Osteoblast (primary cell): ENCODE data around the gene TCF4. TPM values are rescaled to one million over a fixed set of nuclear protein-coding genes. Genes with fewer than 3 reads are reported as not detected.

Experiments used
- DNase-seq: peaks from one replicate; pipeline ENCODE4 v3.0.0; 2011; ENCODE audit warnings: low spot score, mixed read lengths; ENCODE audit not compliant: insufficient read length; ENCODE audit errors: missing footprints
- H2AFZ ChIP-seq: 2 replicates; pipeline ENCODE4 v1.6.0; 2011; ENCODE audit warnings: mild to moderate bottlenecking, low read length
- H3K27ac ChIP-seq: 2 replicates; pipeline ENCODE4 v1.5.1; 2011; ENCODE audit warnings: mild to moderate bottlenecking, low read depth, low read length, moderate library complexity
- H3K27me3 ChIP-seq: 2 replicates; pipeline ENCODE4 v1.6.0; 2012; ENCODE audit warnings: mild to moderate bottlenecking, control low read depth, inconsistent platforms, low read length, moderate library complexity; ENCODE audit not compliant: insufficient read depth
- H3K36me3 ChIP-seq: 2 replicates; pipeline ENCODE4 v1.5.1; 2011; ENCODE audit warnings: mild to moderate bottlenecking, low read length, control low read depth, moderate library complexity; ENCODE audit not compliant: insufficient read depth
- H3K4me1 ChIP-seq: 2 replicates; pipeline ENCODE4 v1.5.1; 2011; ENCODE audit warnings: mild to moderate bottlenecking, low read length, control low read depth, moderate library complexity; ENCODE audit not compliant: insufficient read depth
- H3K4me2 ChIP-seq: 2 replicates; pipeline ENCODE4 v1.6.0; 2011; ENCODE audit warnings: mild to moderate bottlenecking, low read length; ENCODE audit not compliant: insufficient read depth
- H3K4me3 ChIP-seq: fragments of 200-600 bp; sonication (generic); 3 replicates; pipeline ENCODE4 v1.5.1; 2012; ENCODE audit warnings: mild to moderate bottlenecking, low read length, inconsistent platforms; ENCODE audit not compliant: insufficient read depth
- H3K79me2 ChIP-seq: 2 replicates; pipeline ENCODE4 v1.6.0; 2012; ENCODE audit warnings: mild to moderate bottlenecking, low read length, control low read depth, inconsistent platforms; ENCODE audit not compliant: insufficient read depth
- H3K9me3 ChIP-seq: 2 replicates; pipeline ENCODE4 v1.5.1; 2011; ENCODE audit warnings: low read depth, low read length, control low read depth
- H4K20me1 ChIP-seq: 2 replicates; pipeline ENCODE4 v1.6.0; 2012; ENCODE audit warnings: mild to moderate bottlenecking, low read length, control low read depth; ENCODE audit not compliant: insufficient read depth
- total RNA-seq: library from RNA; depleted of rRNA; stranded (reverse); fragments of >200 nt; gene quantifications from 2 replicates; pipeline ENCODE4 v1.2.3, GENCODE V29; 2012
- TF ChIP-seq, protein P1 (sequence below): IDR thresholded peaks from 2 replicates; pipeline ENCODE4 v1.5.1; 2011; ENCODE audit warnings: mild to moderate bottlenecking, low read depth, low read length, moderate library complexity; ENCODE audit errors: extremely low read depth

The TCF4 gene
- total RNA-seq, 1 donor: 87.2 TPM

DNA sequence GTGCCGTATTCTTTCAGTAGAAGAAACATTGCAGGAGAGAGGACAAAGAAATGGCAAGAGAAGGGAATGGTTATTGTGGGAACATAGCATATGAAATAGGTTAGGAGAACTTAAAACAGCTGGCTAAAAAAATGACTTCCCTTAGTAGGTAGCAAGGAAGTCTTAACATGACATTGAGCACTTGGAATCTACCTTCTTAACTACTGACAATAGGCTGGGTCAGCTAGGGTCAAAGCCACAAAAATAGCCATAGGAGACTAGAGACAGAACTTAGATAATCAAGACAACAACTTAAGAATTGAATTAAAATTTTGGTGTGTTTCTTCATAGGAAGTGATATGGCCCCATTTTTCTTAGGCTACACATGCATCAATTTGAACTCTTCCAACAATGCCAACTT lies 227.9 kb downstream of the TCF4 start:
- H3K27ac ChIP-seq: no peak overlapping the region
- H3K4me3 ChIP-seq: no peak overlapping the region
- no peaks in the 10 kb centered on the region for H3K36me3 ChIP-seq
- H3K4me2 ChIP-seq: no peak overlapping the region
- TF ChIP-seq, protein P1, sequence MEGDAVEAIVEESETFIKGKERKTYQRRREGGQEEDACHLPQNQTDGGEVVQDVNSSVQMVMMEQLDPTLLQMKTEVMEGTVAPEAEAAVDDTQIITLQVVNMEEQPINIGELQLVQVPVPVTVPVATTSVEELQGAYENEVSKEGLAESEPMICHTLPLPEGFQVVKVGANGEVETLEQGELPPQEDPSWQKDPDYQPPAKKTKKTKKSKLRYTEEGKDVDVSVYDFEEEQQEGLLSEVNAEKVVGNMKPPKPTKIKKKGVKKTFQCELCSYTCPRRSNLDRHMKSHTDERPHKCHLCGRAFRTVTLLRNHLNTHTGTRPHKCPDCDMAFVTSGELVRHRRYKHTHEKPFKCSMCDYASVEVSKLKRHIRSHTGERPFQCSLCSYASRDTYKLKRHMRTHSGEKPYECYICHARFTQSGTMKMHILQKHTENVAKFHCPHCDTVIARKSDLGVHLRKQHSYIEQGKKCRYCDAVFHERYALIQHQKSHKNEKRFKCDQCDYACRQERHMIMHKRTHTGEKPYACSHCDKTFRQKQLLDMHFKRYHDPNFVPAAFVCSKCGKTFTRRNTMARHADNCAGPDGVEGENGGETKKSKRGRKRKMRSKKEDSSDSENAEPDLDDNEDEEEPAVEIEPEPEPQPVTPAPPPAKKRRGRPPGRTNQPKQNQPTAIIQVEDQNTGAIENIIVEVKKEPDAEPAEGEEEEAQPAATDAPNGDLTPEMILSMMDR: no peak
- no peaks in the 10 kb centered on the region for H3K27me3 ChIP-seq
- H3K4me1 ChIP-seq: no peaks in the 10 kb centered on the region
- no peaks in the 10 kb centered on the region for H4K20me1 ChIP-seq
- no peaks in the 10 kb centered on the region for H3K9me3 ChIP-seq
- H2AFZ ChIP-seq: no peak overlapping the region
- H3K79me2 ChIP-seq: peaks cover 6% of the 10 kb centered on the region
- no peak for DNase-seq

DNA sequence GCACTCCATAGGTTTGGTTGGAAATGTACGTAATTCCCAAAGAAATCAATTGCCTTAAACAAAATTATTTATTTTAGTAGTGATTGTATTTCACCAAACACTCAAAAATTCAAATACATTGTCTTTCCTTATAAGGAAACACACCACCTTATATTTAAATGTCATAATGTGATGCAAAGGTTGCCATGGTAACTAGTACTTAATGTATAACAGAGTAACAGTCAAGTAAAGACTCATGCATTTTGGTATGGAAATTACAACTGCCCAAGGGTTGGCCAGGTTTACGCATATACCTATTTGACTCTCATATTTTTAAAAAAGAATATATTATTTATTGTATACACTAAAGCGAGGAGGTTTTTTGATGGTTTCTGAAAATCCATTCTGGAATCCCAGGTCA lies 231.2 kb downstream of the TCF4 start:
- H3K79me2 ChIP-seq: peaks cover 6% of the 10 kb centered on the region
- no peak overlapping the region for H3K27ac ChIP-seq
- no peak overlapping the region for H3K4me3 ChIP-seq
- H4K20me1 ChIP-seq: no peaks in the 10 kb centered on the region
- no peak overlapping the region for H2AFZ ChIP-seq
- peaks cover 4% of the 10 kb centered on the region for H3K4me1 ChIP-seq
- H3K4me2 ChIP-seq: no peak overlapping the region
- no peaks in the 10 kb centered on the region for H3K9me3 ChIP-seq
- no peak for DNase-seq
- TF ChIP-seq, protein P1: no peak
- H3K36me3 ChIP-seq: no peaks in the 10 kb centered on the region
- H3K27me3 ChIP-seq: no peaks in the 10 kb centered on the region

DNA sequence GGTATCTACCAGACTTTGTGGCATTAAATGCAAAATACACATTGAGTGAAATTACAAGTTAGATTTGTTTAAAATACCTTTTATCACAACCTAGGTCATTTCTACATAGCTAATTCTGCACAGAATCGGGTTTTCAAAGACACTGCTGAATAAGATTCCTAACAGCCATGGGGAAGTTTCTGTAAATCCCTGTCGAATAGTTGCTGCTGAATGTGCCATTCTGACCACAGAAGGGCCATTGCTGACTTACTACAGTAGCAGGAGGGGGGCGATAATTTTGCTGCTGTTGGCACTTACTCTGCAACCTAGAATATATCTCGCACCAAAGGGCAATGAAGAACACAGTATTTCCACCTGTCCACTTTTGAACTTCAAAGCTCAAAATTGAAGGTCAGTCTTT lies 232.8 kb downstream of the TCF4 start:
- no peaks in the 10 kb centered on the region for H3K79me2 ChIP-seq
- H3K4me2 ChIP-seq: no peak overlapping the region
- TF ChIP-seq, protein P1: no peak
- H4K20me1 ChIP-seq: no peaks in the 10 kb centered on the region
- no peak overlapping the region for H2AFZ ChIP-seq
- no peak overlapping the region for H3K27ac ChIP-seq
- H3K4me3 ChIP-seq: no peak overlapping the region
- H3K9me3 ChIP-seq: no peaks in the 10 kb centered on the region
- DNase-seq: no peak
- no peaks in the 10 kb centered on the region for H3K27me3 ChIP-seq
- no peaks in the 10 kb centered on the region for H3K36me3 ChIP-seq
- H3K4me1 ChIP-seq: peaks cover 13% of the 10 kb centered on the region

DNA sequence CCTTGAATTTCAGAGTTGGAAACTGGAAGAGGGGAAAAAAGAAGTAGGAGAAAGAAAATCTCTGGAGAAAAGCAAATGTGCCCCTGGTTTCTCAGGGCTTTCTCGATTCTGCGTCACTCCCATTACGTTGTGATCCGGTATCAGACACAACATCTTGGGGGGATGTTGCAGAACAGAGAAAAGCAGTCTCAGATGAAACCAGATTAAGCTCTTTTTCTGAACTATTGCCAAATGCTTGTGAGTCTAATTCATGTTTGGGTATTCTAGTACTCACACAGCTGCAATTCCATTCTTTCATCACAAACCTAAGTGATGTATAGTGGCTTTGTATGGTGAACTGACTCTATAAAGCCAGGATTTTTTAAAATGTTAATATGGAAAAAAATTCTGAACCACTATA lies 233.2 kb downstream of the TCF4 start:
- H2AFZ ChIP-seq: no peak overlapping the region
- H3K27ac ChIP-seq: no peak overlapping the region
- DNase-seq: no peak
- peaks cover 13% of the 10 kb centered on the region for H3K4me1 ChIP-seq
- H3K79me2 ChIP-seq: no peaks in the 10 kb centered on the region
- H3K27me3 ChIP-seq: no peaks in the 10 kb centered on the region
- H3K4me3 ChIP-seq: no peak overlapping the region
- H3K36me3 ChIP-seq: no peaks in the 10 kb centered on the region
- TF ChIP-seq, protein P1: no peak
- no peaks in the 10 kb centered on the region for H4K20me1 ChIP-seq
- H3K4me2 ChIP-seq: no peak overlapping the region
- no peaks in the 10 kb centered on the region for H3K9me3 ChIP-seq
